K562 (cell line): Measurements from ENCODE around the gene SMC4.

Experiments
- BHLHE40 ChIP-seq: IDR thresholded peaks from 2 replicates; pipeline ENCODE4 v1.6.1; 2011; ENCODE audit warnings: low read length, improper control_type of control experiment
- CEBPB ChIP-seq: fragments of 450-650 bp; IDR thresholded peaks from 2 replicates; pipeline ENCODE4 v1.6.1; 2016; ENCODE audit warnings: missing genetic modification characterization, missing compliant biosample characterization
- CTCF ChIP-seq, 3 experiments: IDR thresholded peaks in 2 of 3; conservative IDR thresholded peaks in 1 of 3; 2 replicates each; pipeline ENCODE4 v1.5.1; 2011 to 2012; ENCODE audit warnings: low read length in 3 of 3, mild to moderate bottlenecking in 3 of 3, control low read depth in 2 of 3, improper control_type of control experiment in 1 of 3, inconsistent platforms in 1 of 3, low read depth in 1 of 3, mixed read lengths in 1 of 3, moderate library complexity in 1 of 3; ENCODE audit not compliant: insufficient read depth in 2 of 3
- HDAC1 ChIP-seq, 2 experiments: fragments of 450-650 bp; IDR thresholded peaks; 2 replicates each; pipeline ENCODE4 v1.6.1; 2016 to 2017; ENCODE audit warnings: inconsistent platforms in 1 of 2, mild to moderate bottlenecking in 1 of 2, moderate library complexity in 1 of 2
- POLR2A ChIP-seq: fragments of 450-650 bp; conservative IDR thresholded peaks from 2 replicates; pipeline ENCODE4 v1.6.1; 2016
- RAD21 ChIP-seq, 2 experiments: fragments of 250-450 bp in 1 of 2; fragments of 450-650 bp in 1 of 2; sonication (Bioruptor Pico) in 1 of 2; formaldehyde crosslinking in 1 of 2; IDR thresholded peaks in 1 of 2; conservative IDR thresholded peaks in 1 of 2; 2 replicates each; pipeline versions ENCODE4 v1.4.0 to v1.8.0; 2020 to 2022; ENCODE audit warnings: mild to moderate bottlenecking in 2 of 2, moderate library complexity in 1 of 2
- RBBP5 ChIP-seq: fragments of 200-600 bp; sonication (generic); IDR thresholded peaks from 2 replicates; pipeline ENCODE4 v1.6.1; 2012; ENCODE audit warnings: borderline replicate concordance, mild to moderate bottlenecking, low read length, control low read depth, inconsistent platforms; ENCODE audit not compliant: insufficient read depth, poor library complexity, severe bottlenecking
- SIN3A ChIP-seq, 2 experiments: fragments of 150-350 bp in 1 of 2; IDR thresholded peaks; 2 replicates each; pipeline ENCODE4 v1.6.1; 2011 to 2016; ENCODE audit warnings: borderline replicate concordance in 2 of 2, low read depth in 2 of 2, low read length in 2 of 2, mild to moderate bottlenecking in 2 of 2, moderate library complexity in 2 of 2; ENCODE audit not compliant: control insufficient read depth in 1 of 2
- TAF1 ChIP-seq: IDR thresholded peaks from 2 replicates; pipeline ENCODE4 v1.6.1; 2011; ENCODE audit warnings: mild to moderate bottlenecking, low read length, moderate library complexity; ENCODE audit not compliant: insufficient read depth, control insufficient read depth, severe bottlenecking; ENCODE audit errors: extremely low read depth
- YY1 ChIP-seq, 3 experiments: IDR thresholded peaks; 2 replicates each; pipeline ENCODE4 v1.6.1; 2011; ENCODE audit warnings: low read length in 2 of 3, mild to moderate bottlenecking in 2 of 3, moderate library complexity in 2 of 3, borderline replicate concordance in 1 of 3, control low read depth in 1 of 3, low read depth in 1 of 3; ENCODE audit not compliant: insufficient read depth in 3 of 3, insufficient replicate concordance in 2 of 3, control insufficient read depth in 1 of 3, insufficient read length in 1 of 3; ENCODE audit errors: extremely low read depth in 1 of 3
- ZNF184 ChIP-seq: sonication (generic); formaldehyde crosslinking; IDR thresholded peaks from 2 replicates; pipeline ENCODE4 v1.5.0; 2020; ENCODE audit warnings: missing genetic modification reagents
- ZNF785 ChIP-seq: fragments of 250-450 bp; sonication (Bioruptor Pico); IDR thresholded peaks from 2 replicates; pipeline ENCODE4 v1.4.0; 2020; ENCODE audit warnings: mild to moderate bottlenecking

- TF ChIP-seq CEBPB (tag) (no peak), SIN3A (IDR thresholded peaks at IDR 0.05; ENCODE audit: borderline replicate concordance in 2 of 2, control insufficient read depth in 1 of 2, low read depth in 2 of 2, low read length in 2 of 2) (no peak; a peak in 1 of 4 replicates), BHLHE40 (no peak), CTCF (IDR thresholded peaks at IDR 0.05 in 2 of 3, conservative IDR thresholded peaks at IDR 0.05 in 1 of 3; ENCODE audit: insufficient read depth in 2 of 3, low read depth in 1 of 3, low read length in 3 of 3) (no peak), RAD21 (CRISPR knock-in tag; conservative IDR thresholded peaks at IDR 0.05 in 1 of 2, IDR thresholded peaks at IDR 0.05 in 1 of 2) (no peak), POLR2A (peak; percentile 44; the same call in 1 of the 2 replicates), ZNF785 (CRISPR knock-in tag) (no peak), RBBP5 (no peak), TAF1 (no peak), ZNF184 (CRISPR knock-in tag) (no peak), YY1 (IDR thresholded peaks at IDR 0.05; ENCODE audit: borderline replicate concordance in 1 of 3, control insufficient read depth in 1 of 3, extremely low read depth in 1 of 3, insufficient read depth in 3 of 3, insufficient read length in 1 of 3, insufficient replicate concordance in 2 of 3, low read depth in 1 of 3, low read length in 2 of 3) (peak in 1 of 3 experiments; percentile 20), HDAC1 (IDR thresholded peaks at IDR 0.05) (0 out of 4 replicates have a peak, but pooled peaks of 1 of the 2 experiments have one; percentile 5)
These were observed 2.0 kb downstream of the SMC4 start for GRCh38 chr3:160401291-160402095.
